ENCODE data around the gene ZNF618.

ZNF618 gene

GRCh38 chr9:113988385-113989016 lies 112.4 kb downstream of the ZNF618 start:
- H3K27me3 ChIP-seq: no peaks in the 10 kb centered on the region
- no peak for TF ChIP-seq Cebpa-rat (IDR thresholded peaks at IDR 0.05)
- H3K9me3 ChIP-seq: no peaks in the 10 kb centered on the region
- peaks cover 28% of the 10 kb centered on the region for H3K4me1 ChIP-seq
- H3K9ac ChIP-seq: no peak overlapping the region
- no peak overlapping the region for H3K4me3 ChIP-seq
- no peak overlapping the region for H3K27ac ChIP-seq
- H3K4me2 ChIP-seq: no peak overlapping the region
- peaks cover 89% of the 10 kb centered on the region for H3K36me3 ChIP-seq
- peaks cover 27% of the 10 kb centered on the region for H4K20me1 ChIP-seq

- H3K27ac ChIP-seq: no peak overlapping the region
- H3K9me3 ChIP-seq: no peaks in the 10 kb centered on the region
- H3K36me3 ChIP-seq: peaks cover 89% of the 10 kb centered on the region
- peaks cover 24% of the 10 kb centered on the region; the same call in 1 of the 2 replicates for H4K20me1 ChIP-seq
- no peak for TF ChIP-seq Cebpa-rat (IDR thresholded peaks at IDR 0.05)
- H3K4me3 ChIP-seq: no peak overlapping the region
- H3K9ac ChIP-seq: no peak overlapping the region
- H3K4me1 ChIP-seq: peaks cover 35% of the 10 kb centered on the region
- no peaks in the 10 kb centered on the region for H3K27me3 ChIP-seq
- H3K4me2 ChIP-seq: no peak overlapping the region
Observed at GRCh38 chr9:113989017-113989713, 113.1 kb downstream of the ZNF618 start.

GRCh38 chr9:113989714-113990569 lies 113.8 kb downstream of the ZNF618 start:
- H3K4me1 ChIP-seq: peaks cover 42% of the 10 kb centered on the region
- no peak overlapping the region for H3K4me2 ChIP-seq
- H3K36me3 ChIP-seq: peaks cover 85% of the 10 kb centered on the region
- H3K9me3 ChIP-seq: no peaks in the 10 kb centered on the region
- peaks cover 21% of the 10 kb centered on the region; the same call in 1 of the 2 replicates for H4K20me1 ChIP-seq
- no peak overlapping the region for H3K27ac ChIP-seq
- no peak overlapping the region for H3K4me3 ChIP-seq
- H3K9ac ChIP-seq: no peak overlapping the region
- TF ChIP-seq Cebpa-rat (IDR thresholded peaks at IDR 0.05): no peak
- no peaks in the 10 kb centered on the region for H3K27me3 ChIP-seq

GRCh38 chr9:113990570-113990907 lies 114.4 kb downstream of the ZNF618 start:
- peaks cover 46% of the 10 kb centered on the region for H3K4me1 ChIP-seq
- H3K4me3 ChIP-seq: no peak overlapping the region
- H3K4me2 ChIP-seq: no peak overlapping the region
- no peak for TF ChIP-seq Cebpa-rat (IDR thresholded peaks at IDR 0.05)
- H3K9me3 ChIP-seq: no peaks in the 10 kb centered on the region
- H4K20me1 ChIP-seq: peaks cover 16% of the 10 kb centered on the region; the same call in 1 of the 2 replicates
- peaks cover 79% of the 10 kb centered on the region for H3K36me3 ChIP-seq
- no peak overlapping the region for H3K9ac ChIP-seq
- peak overlapping the region; percentile 72; the same call in 1 of the 2 replicates for H3K27ac ChIP-seq
- H3K27me3 ChIP-seq: no peaks in the 10 kb centered on the region

GRCh38 chr9:113990975-113991471 lies 114.9 kb downstream of the ZNF618 start:
- H3K27me3 ChIP-seq: no peaks in the 10 kb centered on the region
- H3K4me3 ChIP-seq: no peak overlapping the region
- H3K4me2 ChIP-seq: peak overlapping the region; percentile 92
- TF ChIP-seq Cebpa-rat (IDR thresholded peaks at IDR 0.05): no peak
- H3K9me3 ChIP-seq: no peaks in the 10 kb centered on the region
- H3K4me1 ChIP-seq: peaks cover 51% of the 10 kb centered on the region
- peaks cover 15% of the 10 kb centered on the region; the same call in 1 of the 2 replicates for H4K20me1 ChIP-seq
- peaks cover 79% of the 10 kb centered on the region for H3K36me3 ChIP-seq
- H3K9ac ChIP-seq: no peak overlapping the region
- peak overlapping the region; percentile 72; the same call in 1 of the 2 replicates for H3K27ac ChIP-seq

GRCh38 chr9:113991714-113992113 lies 115.6 kb downstream of the ZNF618 start:
- Histone ChIP-seq H3K9ac (0 out of 2 replicates have a peak overlapping the region, but pooled peaks have one; percentile 73), H3K4me2 (peak overlapping the region; percentile 92), H3K36me3 (peaks cover 79% of the 10 kb centered on the region), H4K20me1 (peaks cover 15% of the 10 kb centered on the region; the same call in 1 of the 2 replicates), H3K4me1 (peaks cover 54% of the 10 kb centered on the region), H3K4me3 (no peak overlapping the region), H3K27me3 (no peaks in the 10 kb centered on the region), H3K9me3 (no peaks in the 10 kb centered on the region), H3K27ac (peak overlapping the region; percentile 72)
- no peak for TF ChIP-seq Cebpa-rat (IDR thresholded peaks at IDR 0.05)

GRCh38 chr9:113992276-113992951 lies 116.3 kb downstream of the ZNF618 start:
- peak overlapping the region; percentile 56 for H3K4me3 ChIP-seq
- H4K20me1 ChIP-seq: peaks cover 15% of the 10 kb centered on the region; the same call in 1 of the 2 replicates
- H3K4me1 ChIP-seq: peaks cover 56% of the 10 kb centered on the region
- peaks cover 79% of the 10 kb centered on the region for H3K36me3 ChIP-seq
- no peaks in the 10 kb centered on the region for H3K27me3 ChIP-seq
- H3K9me3 ChIP-seq: no peaks in the 10 kb centered on the region
- peak overlapping the region; percentile 73 for H3K9ac ChIP-seq
- peak overlapping the region; percentile 72 for H3K27ac ChIP-seq
- TF ChIP-seq Cebpa-rat (IDR thresholded peaks at IDR 0.05): no peak
- H3K4me2 ChIP-seq: peak overlapping the region; percentile 92

GRCh38 chr9:113992994-113993393 lies 116.9 kb downstream of the ZNF618 start:
- H3K4me3 ChIP-seq: peak overlapping the region; percentile 56
- peaks cover 62% of the 10 kb centered on the region for H3K4me1 ChIP-seq
- H3K9me3 ChIP-seq: no peaks in the 10 kb centered on the region
- H3K27me3 ChIP-seq: no peaks in the 10 kb centered on the region
- H3K27ac ChIP-seq: peak overlapping the region; percentile 72
- peak overlapping the region; percentile 73 for H3K9ac ChIP-seq
- no peak for TF ChIP-seq Cebpa-rat (IDR thresholded peaks at IDR 0.05)
- H4K20me1 ChIP-seq: peaks cover 13% of the 10 kb centered on the region; the same call in 1 of the 2 replicates
- peak overlapping the region; percentile 92 for H3K4me2 ChIP-seq
- H3K36me3 ChIP-seq: peaks cover 79% of the 10 kb centered on the region

Measured in BLaER1 (cell line).